Duodenal mucosa (tissue), 2 donors: ENCODE data around the gene SLC1A3.

ENCODE experiments used
- H3K27ac ChIP-seq: one replicate; pipeline ENCODE4 v1.7.0; 2013; ENCODE audit warnings: low read depth, low read length
- H3K27me3 ChIP-seq, 2 donors: one replicate each; pipeline ENCODE4 v1.7.0; 2013; ENCODE audit warnings: low read length in 2 of 2, control low read depth in 1 of 2; ENCODE audit not compliant: insufficient read depth in 2 of 2, control insufficient read depth in 1 of 2
- H3K36me3 ChIP-seq, 2 donors: one replicate each; pipeline ENCODE4 v1.7.0; 2013; ENCODE audit warnings: low read length in 2 of 2, control low read depth in 1 of 2; ENCODE audit not compliant: insufficient read depth in 2 of 2, control insufficient read depth in 1 of 2
- H3K4me1 ChIP-seq, 2 donors: one replicate each; pipeline ENCODE4 v1.7.0; 2013; ENCODE audit warnings: low read length in 2 of 2, control low read depth in 1 of 2; ENCODE audit not compliant: insufficient read depth in 2 of 2, control insufficient read depth in 1 of 2
- H3K4me3 ChIP-seq, 2 donors: one replicate each; pipeline ENCODE4 v1.7.0; 2013; ENCODE audit warnings: low read length in 2 of 2, low read depth in 1 of 2
- H3K9ac ChIP-seq, 2 donors: one replicate each; pipeline ENCODE4 v1.7.0; 2013; ENCODE audit warnings: low read length in 2 of 2, low read depth in 1 of 2
- H3K9me3 ChIP-seq, 2 donors: one replicate each; pipeline ENCODE4 v1.7.0; 2013; ENCODE audit warnings: low read length in 2 of 2, control low read depth in 1 of 2; ENCODE audit not compliant: control insufficient read depth in 1 of 2

The SLC1A3 gene

GRCh38 chr5:36630201-36631145 is 24.1 kb downstream of the SLC1A3 start:
- Histone ChIP-seq H3K9ac (no peak overlapping the region), H3K27ac (no peak overlapping the region), H3K4me1 (no peaks in the 10 kb centered on the region), H3K9me3 (no peaks in the 10 kb centered on the region), H3K27me3 (peaks cover 0 to 7% of the 10 kb centered on the region in 2 donors), H3K36me3 (no peaks in the 10 kb centered on the region), H3K4me3 (no peak overlapping the region)

GRCh38 chr5:36631154-36631553 is 24.7 kb downstream of the SLC1A3 start:
- Histone ChIP-seq H3K27ac (no peak overlapping the region), H3K4me1 (no peaks in the 10 kb centered on the region), H3K9me3 (no peaks in the 10 kb centered on the region), H3K36me3 (no peaks in the 10 kb centered on the region), H3K4me3 (no peak overlapping the region), H3K9ac (no peak overlapping the region), H3K27me3 (peaks cover 0 to 7% of the 10 kb centered on the region in 2 donors)

- Histone ChIP-seq H3K27me3 (peaks cover 0 to 7% of the 10 kb centered on the region in 2 donors), H3K36me3 (no peaks in the 10 kb centered on the region), H3K4me1 (no peaks in the 10 kb centered on the region), H3K9me3 (no peaks in the 10 kb centered on the region), H3K9ac (no peak overlapping the region), H3K27ac (no peak overlapping the region), H3K4me3 (no peak overlapping the region)
Observed at GRCh38 chr5:36631620-36632362, 25.4 kb downstream of the SLC1A3 start.

- Histone ChIP-seq H3K4me1 (no peaks in the 10 kb centered on the region), H3K9me3 (no peaks in the 10 kb centered on the region), H3K27me3 (peaks cover 0 to 7% of the 10 kb centered on the region in 2 donors), H3K4me3 (no peak overlapping the region), H3K36me3 (no peaks in the 10 kb centered on the region), H3K9ac (no peak overlapping the region), H3K27ac (no peak overlapping the region)
Observed at GRCh38 chr5:36632363-36632664, 25.9 kb downstream of the SLC1A3 start.

- Histone ChIP-seq H3K27ac (no peak overlapping the region), H3K9ac (no peak overlapping the region), H3K27me3 (no peaks in the 10 kb centered on the region), H3K9me3 (no peaks in the 10 kb centered on the region), H3K36me3 (no peaks in the 10 kb centered on the region), H3K4me1 (no peaks in the 10 kb centered on the region), H3K4me3 (no peak overlapping the region)
Observed at GRCh38 chr5:36635721-36636390, 29.4 kb downstream of the SLC1A3 start.

GRCh38 chr5:36637101-36637500 is 30.7 kb downstream of the SLC1A3 start:
- no peaks in the 10 kb centered on the region for H3K36me3 ChIP-seq
- no peaks in the 10 kb centered on the region for H3K27me3 ChIP-seq
- H3K27ac ChIP-seq, result no peak overlapping the region
- no peak overlapping the region for H3K9ac ChIP-seq
- H3K9me3 ChIP-seq, result no peaks in the 10 kb centered on the region
- H3K4me1 ChIP-seq, result no peaks in the 10 kb centered on the region
- H3K4me3 ChIP-seq, result no peak overlapping the region

- H3K4me3 ChIP-seq, result no peak overlapping the region
- H3K36me3 ChIP-seq, result no peaks in the 10 kb centered on the region
- H3K27me3 ChIP-seq, result no peaks in the 10 kb centered on the region
- no peaks in the 10 kb centered on the region for H3K4me1 ChIP-seq
- no peaks in the 10 kb centered on the region for H3K9me3 ChIP-seq
- no peak overlapping the region for H3K9ac ChIP-seq
- H3K27ac ChIP-seq, result no peak overlapping the region
Observed at GRCh38 chr5:36637516-36637915, 31.1 kb downstream of the SLC1A3 start.

- Histone ChIP-seq H3K36me3 (no peaks in the 10 kb centered on the region), H3K9me3 (no peaks in the 10 kb centered on the region), H3K4me1 (no peaks in the 10 kb centered on the region), H3K9ac (no peak overlapping the region), H3K4me3 (no peak overlapping the region), H3K27me3 (no peaks in the 10 kb centered on the region), H3K27ac (no peak overlapping the region)
Observed at GRCh38 chr5:36638056-36638455, 31.6 kb downstream of the SLC1A3 start.

GRCh38 chr5:36640949-36641348 is 34.5 kb downstream of the SLC1A3 start:
- no peaks in the 10 kb centered on the region for H3K36me3 ChIP-seq
- H3K9ac ChIP-seq, result no peak overlapping the region
- no peak overlapping the region for H3K27ac ChIP-seq
- H3K4me1 ChIP-seq, result no peaks in the 10 kb centered on the region
- no peak overlapping the region for H3K4me3 ChIP-seq
- no peaks in the 10 kb centered on the region for H3K27me3 ChIP-seq
- no peaks in the 10 kb centered on the region for H3K9me3 ChIP-seq

GRCh38 chr5:36641431-36641830 is 35.0 kb downstream of the SLC1A3 start:
- H3K36me3 ChIP-seq, result no peaks in the 10 kb centered on the region
- no peaks in the 10 kb centered on the region for H3K9me3 ChIP-seq
- no peak overlapping the region for H3K4me3 ChIP-seq
- H3K27ac ChIP-seq, result no peak overlapping the region
- H3K27me3 ChIP-seq, result no peaks in the 10 kb centered on the region
- no peaks in the 10 kb centered on the region for H3K4me1 ChIP-seq
- no peak overlapping the region for H3K9ac ChIP-seq
